Metanephros (tissue), 2 donors: ENCODE measurements around the gene HPRT1. TPM values are rescaled to one million over a fixed set of nuclear protein-coding genes. Genes with fewer than 3 reads are reported as not detected.

Experiments
- small RNA-seq: library from RNA; depleted of rRNA; stranded (forward); fragments of <200 nt; gene quantifications from one replicate; pipeline ENCODE3, GENCODE V24; 2014; ENCODE audit warnings: low replicate concordance
- total RNA-seq: library from RNA; depleted of rRNA; stranded (reverse); fragments of >200 nt; gene quantifications from one replicate; pipeline ENCODE4 v1.2.3, GENCODE V29; 2014

Gene HPRT1, protein sequence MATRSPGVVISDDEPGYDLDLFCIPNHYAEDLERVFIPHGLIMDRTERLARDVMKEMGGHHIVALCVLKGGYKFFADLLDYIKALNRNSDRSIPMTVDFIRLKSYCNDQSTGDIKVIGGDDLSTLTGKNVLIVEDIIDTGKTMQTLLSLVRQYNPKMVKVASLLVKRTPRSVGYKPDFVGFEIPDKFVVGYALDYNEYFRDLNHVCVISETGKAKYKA
- 14.5 TPM for total RNA-seq

DNA sequence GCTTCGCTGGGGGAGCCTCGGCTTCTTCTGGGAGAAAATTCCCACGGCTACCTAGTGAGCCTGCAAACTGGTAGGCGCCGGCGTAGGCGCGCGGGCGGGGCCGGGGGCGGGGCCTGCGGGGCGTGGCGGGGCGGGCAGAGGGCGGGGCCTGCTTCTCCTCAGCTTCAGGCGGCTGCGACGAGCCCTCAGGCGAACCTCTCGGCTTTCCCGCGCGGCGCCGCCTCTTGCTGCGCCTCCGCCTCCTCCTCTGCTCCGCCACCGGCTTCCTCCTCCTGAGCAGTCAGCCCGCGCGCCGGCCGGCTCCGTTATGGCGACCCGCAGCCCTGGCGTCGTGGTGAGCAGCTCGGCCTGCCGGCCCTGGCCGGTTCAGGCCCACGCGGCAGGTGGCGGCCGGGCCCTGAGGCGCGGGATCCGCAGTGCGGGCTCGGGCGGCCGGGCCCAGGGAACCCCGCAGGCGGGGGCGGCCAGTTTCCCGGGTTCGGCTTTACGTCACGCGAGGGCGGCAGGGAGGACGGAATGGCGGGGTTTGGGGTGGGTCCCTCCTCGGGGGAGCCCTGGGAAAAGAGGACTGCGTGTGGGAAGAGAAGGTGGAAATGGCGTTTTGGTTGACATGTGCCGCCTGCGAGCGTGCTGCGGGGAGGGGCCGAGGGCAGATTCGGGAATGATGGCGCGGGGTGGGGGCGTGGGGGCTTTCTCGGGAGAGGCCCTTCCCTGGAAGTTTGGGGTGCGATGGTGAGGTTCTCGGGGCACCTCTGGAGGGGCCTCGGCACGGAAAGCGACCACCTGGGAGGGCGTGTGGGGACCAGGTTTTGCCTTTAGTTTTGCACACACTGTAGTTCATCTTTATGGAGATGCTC lies at the start of gene HPRT1:
Gene HPRT1, plus strand, starts transcription at position 161 of the 857 bp plus-strand sequence. Its CDS starts 147 bp downstream, at position 308.

Small RNAs within 50 kb of the gene (small RNA-seq; reads per million reads assigned to genes)
- gene AC004383.1 (not detected), gene MIR450A1 (0.21 reads per million), gene MIR450A2 (0.81 reads per million, percentile 78 among the genes with 10 or more reads in this experiment), gene MIR450B (34.9 reads per million, percentile 96 among the genes with 10 or more reads in this experiment), gene MIR503 (11.2 reads per million, percentile 95 among the genes with 10 or more reads in this experiment), gene MIR542 (32.7 reads per million, percentile 96 among the genes with 10 or more reads in this experiment)

Other genes with a start within 250 kb of the HPRT1 start
- 3.0 TPM for gene CCDC160, start 223.0 kb upstream of the HPRT1 start, total RNA-seq
- 31.9 TPM for gene PHF6, start 86.9 kb upstream of the HPRT1 start, total RNA-seq
- gene PLAC1, start 198.3 kb downstream of the HPRT1 start, total RNA-seq, result 0.47 TPM